ENCODE data around the gene SCT. TPM values are rescaled to one million over a fixed set of nuclear protein-coding genes. Genes with fewer than 3 reads are reported as not detected.
A peak's percentile ranks its signal among the peaks of the same experiment; 100 is the strongest.

Gene SCT
- total RNA-seq, 6 experiments from 2014 or later, result not detected

- DNase-seq, result peak in 2 of 3 donors; percentile 25 to 56
These were observed 5.8 kb downstream of the SCT start for GRCh38 chr11:620935-621814.

GRCh38 chr11:620201-620600 is 6.8 kb downstream of the SCT start:
- intact Hi-C loops (cut with DNase I), result no loop called here
- 92% methylated on average over 2 of the region's 13 CpGs for WGBS (ENCODE audit: insufficient coverage, low coverage, low lambda C conversion rate, missing lambda C conversion rate)
- H3K27ac ChIP-seq, result no peak overlapping the region
- ATAC-seq, result no peak
- H3K36me3 ChIP-seq, result no peaks in the 10 kb centered on the region
- no peak overlapping the region for H3K4me3 ChIP-seq
- H3K27me3 ChIP-seq, result no peaks in the 10 kb centered on the region
- H3K4me1 ChIP-seq, result peaks cover 0 to 16% (median 4%) of the 10 kb centered on the region in 4 donors
- no peaks in the 10 kb centered on the region for H3K9me3 ChIP-seq
- no peak for DNase-seq
- TF ChIP-seq, protein P1, sequence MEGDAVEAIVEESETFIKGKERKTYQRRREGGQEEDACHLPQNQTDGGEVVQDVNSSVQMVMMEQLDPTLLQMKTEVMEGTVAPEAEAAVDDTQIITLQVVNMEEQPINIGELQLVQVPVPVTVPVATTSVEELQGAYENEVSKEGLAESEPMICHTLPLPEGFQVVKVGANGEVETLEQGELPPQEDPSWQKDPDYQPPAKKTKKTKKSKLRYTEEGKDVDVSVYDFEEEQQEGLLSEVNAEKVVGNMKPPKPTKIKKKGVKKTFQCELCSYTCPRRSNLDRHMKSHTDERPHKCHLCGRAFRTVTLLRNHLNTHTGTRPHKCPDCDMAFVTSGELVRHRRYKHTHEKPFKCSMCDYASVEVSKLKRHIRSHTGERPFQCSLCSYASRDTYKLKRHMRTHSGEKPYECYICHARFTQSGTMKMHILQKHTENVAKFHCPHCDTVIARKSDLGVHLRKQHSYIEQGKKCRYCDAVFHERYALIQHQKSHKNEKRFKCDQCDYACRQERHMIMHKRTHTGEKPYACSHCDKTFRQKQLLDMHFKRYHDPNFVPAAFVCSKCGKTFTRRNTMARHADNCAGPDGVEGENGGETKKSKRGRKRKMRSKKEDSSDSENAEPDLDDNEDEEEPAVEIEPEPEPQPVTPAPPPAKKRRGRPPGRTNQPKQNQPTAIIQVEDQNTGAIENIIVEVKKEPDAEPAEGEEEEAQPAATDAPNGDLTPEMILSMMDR (IDR thresholded peaks at IDR 0.05), result no peak
- no peak for TF ChIP-seq POLR2A (IDR thresholded peaks at IDR 0.05)

More at GRCh38 chr11:620935-621814, 5.8 kb downstream of the SCT start:
- Histone ChIP-seq H3K9me3 (no peaks in the 10 kb centered on the region), H3K27ac (no peak overlapping the region), H3K4me3 (no peak overlapping the region), H3K27me3 (no peaks in the 10 kb centered on the region), H3K4me1 (peaks cover 0 to 12% (median 3%) of the 10 kb centered on the region in 4 donors), H3K36me3 (no peaks in the 10 kb centered on the region)
- intact Hi-C loops (cut with DNase I), result no loop called here
- 73% methylated on average over 5 of the region's 45 CpGs for WGBS (ENCODE audit: insufficient coverage, low coverage, low lambda C conversion rate, missing lambda C conversion rate)
- no peak for TF ChIP-seq POLR2A (IDR thresholded peaks at IDR 0.05)
- TF ChIP-seq, protein P1 (IDR thresholded peaks at IDR 0.05), result no peak
- ATAC-seq, result no peak

DNA sequence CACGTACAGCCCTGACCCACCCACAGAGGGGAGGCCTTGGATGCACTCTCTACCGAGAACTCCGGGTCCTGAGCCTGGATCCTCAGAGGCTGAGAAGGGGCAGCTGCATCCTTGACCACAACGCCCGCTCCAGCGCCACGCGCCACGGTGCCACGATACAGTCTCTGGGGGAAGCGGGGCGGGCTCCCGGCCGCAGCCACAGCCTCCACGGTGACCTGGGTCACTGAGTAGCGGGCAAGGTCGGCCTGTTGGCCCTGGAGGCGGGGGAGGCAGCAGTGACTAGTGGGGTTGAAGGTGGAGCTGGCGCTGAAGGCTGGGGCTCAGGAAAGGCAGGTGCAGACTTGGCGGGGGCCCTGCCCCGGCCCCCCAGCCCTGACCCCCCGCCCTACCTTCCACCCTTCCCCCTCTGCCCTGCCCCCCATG is 7.3 kb downstream of the SCT start:
- Histone ChIP-seq H3K9me3 (no peaks in the 10 kb centered on the region), H3K4me1 (peaks cover 0 to 19% (median 5%) of the 10 kb centered on the region in 4 donors), H3K4me3 (no peak overlapping the region), H3K27ac (no peak overlapping the region), H3K36me3 (no peaks in the 10 kb centered on the region), H3K27me3 (no peaks in the 10 kb centered on the region)
- 100% methylated on average over 1 of the region's 22 CpGs for WGBS (ENCODE audit: insufficient coverage, low coverage, low lambda C conversion rate, missing lambda C conversion rate)
- no peak for ATAC-seq
- intact Hi-C loops (cut with DNase I), result no loop called here
- peak in 1 of 3 donors; percentile 53 for DNase-seq
- TF ChIP-seq, protein P1 (IDR thresholded peaks at IDR 0.05), result no peak
- TF ChIP-seq POLR2A (IDR thresholded peaks at IDR 0.05), result no peak

DNA sequence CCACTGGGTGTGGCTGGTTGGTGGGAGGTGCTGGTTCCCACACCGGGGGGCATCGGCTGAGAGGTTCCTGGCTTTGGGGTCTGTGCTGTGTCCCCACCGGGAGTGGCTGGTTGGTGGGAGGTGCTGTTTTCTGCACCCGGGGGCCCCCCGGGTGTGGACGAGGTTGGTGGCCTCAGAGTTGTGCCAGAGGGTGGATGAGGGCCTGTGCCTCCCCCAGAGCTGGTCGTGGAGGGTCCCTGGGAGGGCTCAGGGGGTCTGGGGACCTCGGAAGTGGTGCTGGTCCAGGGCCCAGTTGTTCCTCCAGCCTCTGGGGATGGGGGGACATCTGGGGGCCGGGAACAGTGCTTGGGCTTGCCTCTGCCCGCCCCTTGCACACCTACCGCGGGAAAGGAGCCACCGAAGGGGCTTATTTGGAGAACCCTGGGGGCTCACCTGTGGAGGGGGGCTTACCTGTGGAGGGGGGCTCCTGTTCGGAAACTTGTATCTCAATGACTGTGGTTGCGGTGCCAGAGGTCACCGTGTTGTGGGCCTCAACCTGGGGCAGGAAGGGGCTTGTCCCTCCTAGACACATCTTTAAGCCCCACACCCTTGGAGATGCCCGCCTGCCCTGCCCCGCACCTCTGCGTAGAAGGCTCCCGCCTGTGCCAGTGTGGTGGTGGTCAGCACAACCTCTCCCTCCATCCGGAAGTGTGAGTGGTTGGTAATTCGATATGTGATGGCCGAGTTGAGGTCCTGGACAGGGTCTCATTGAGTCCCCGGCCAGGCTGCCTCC is 7.9 kb downstream of the SCT start:
- ATAC-seq (no peak), DNase-seq (no peak)
- H3K4me1 ChIP-seq, result peaks cover 0 to 19% (median 8%) of the 10 kb centered on the region in 4 donors
- H3K9me3 ChIP-seq, result no peaks in the 10 kb centered on the region
- H3K36me3 ChIP-seq, result no peaks in the 10 kb centered on the region
- H3K27me3 ChIP-seq, result no peaks in the 10 kb centered on the region
- H3K4me3 ChIP-seq, result no peak overlapping the region
- no peak overlapping the region for H3K27ac ChIP-seq
- intact Hi-C loops (cut with DNase I), result no loop called here
- WGBS (ENCODE audit: insufficient coverage, low coverage, low lambda C conversion rate, missing lambda C conversion rate), result 100% methylated on average over 1 of the region's 24 CpGs
- TF ChIP-seq POLR2A (IDR thresholded peaks at IDR 0.05), result no peak
- TF ChIP-seq, protein P1 (IDR thresholded peaks at IDR 0.05), result no peak

Data from right lobe of liver (tissue), 6 donors.